GM19467 (cell line): Measurements from ENCODE around the gene FSD2.
"Not testable (repeated sequence)": the region's sequence is repeated elsewhere in the genome, so short reads cannot be mapped to it uniquely, and the experiment has no call there.

ENCODE experiments used
- ATAC-seq: cut with Tn5 transposase; IDR thresholded peaks from one replicate; pipeline ENCODE4 v1.9.1; 2021; ENCODE audit warnings: mild to moderate bottlenecking, moderate library complexity; ENCODE audit not compliant: unreplicated experiment

Gene FSD2

GRCh38 chr15:82742134-82742533, 63.7 kb downstream of the FSD2 start:
- ATAC-seq, result no peak

- ATAC-seq, result no peak
Measured at GRCh38 chr15:82739086-82739485, 66.8 kb downstream of the FSD2 start.

GRCh38 chr15:82737975-82738374, 67.9 kb downstream of the FSD2 start:
- ATAC-seq, result no peak

GRCh38 chr15:82731527-82731926, 74.3 kb downstream of the FSD2 start:
- ATAC-seq, result no peak

- no peak for ATAC-seq
Measured at GRCh38 chr15:82730022-82730530, 75.8 kb downstream of the FSD2 start.

- ATAC-seq, result no peak
Measured at GRCh38 chr15:82726816-82727215, 79.1 kb downstream of the FSD2 start.

- ATAC-seq, result no peak
Measured at GRCh38 chr15:82715003-82715402, 90.9 kb downstream of the FSD2 start.

GRCh38 chr15:82714016-82714415, 91.9 kb downstream of the FSD2 start:
- ATAC-seq, result no peak

- no peak for ATAC-seq
Measured at GRCh38 chr15:82712036-82712435, 93.8 kb downstream of the FSD2 start.

- ATAC-seq, result no peak
Measured at GRCh38 chr15:82710926-82711490, 94.9 kb downstream of the FSD2 start.

GRCh38 chr15:82710208-82710555, 95.7 kb downstream of the FSD2 start:
- ATAC-seq, result no peak

GRCh38 chr15:82709421-82710207, 96.3 kb downstream of the FSD2 start, which contains the start of gene AP3B2:
Gene AP3B2 (minus strand): TSS chr15:82709875. CDS start chr15:82709706, 169 bp downstream.
- ATAC-seq, result peak; percentile 95

- ATAC-seq, result no peak
Measured at GRCh38 chr15:82709081-82709420, 96.8 kb downstream of the FSD2 start.

GRCh38 chr15:82705856-82706255, 100.0 kb downstream of the FSD2 start:
- not testable (repeated sequence) for ATAC-seq
